ENCODE data around the gene NTHL1. TPM values are rescaled to one million over a fixed set of nuclear protein-coding genes. Genes with fewer than 3 reads are reported as not detected.

The NTHL1 gene
- total and polyA plus RNA-seq, 2 experiments from 2014 or later, result 84.6 to 87.9 TPM

DNA sequence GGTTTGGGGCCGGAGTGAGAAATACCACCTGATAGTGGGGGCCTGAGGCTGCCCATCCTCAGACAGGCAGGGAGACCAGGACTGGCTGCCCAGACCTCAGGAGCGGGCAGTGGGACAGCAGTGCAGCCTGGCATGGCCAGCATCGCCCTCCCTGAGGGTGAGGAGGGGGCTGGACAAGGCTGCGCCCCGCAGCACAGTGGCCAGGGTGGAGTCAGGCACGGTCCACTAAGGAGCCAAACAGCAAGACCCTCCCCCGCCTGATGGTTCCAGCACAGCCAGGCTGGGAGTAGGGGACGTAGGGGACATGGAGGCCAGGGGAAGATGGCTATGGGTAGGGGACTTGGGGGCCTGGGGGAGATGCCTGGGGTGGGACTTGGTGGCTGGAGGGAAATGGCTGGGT lies 41.3 kb downstream of the NTHL1 start:
- no peak overlapping the region for H2AFZ ChIP-seq
- no peak overlapping the region for H3K4me2 ChIP-seq
- H3K4me3 ChIP-seq, result no peak overlapping the region
- no peaks in the 10 kb centered on the region for H3K36me3 ChIP-seq (ENCODE audit: insufficient read depth)
- H3K27me3 Mint-ChIP-seq (ENCODE audit: insufficient read depth, low read depth, poor library complexity), result peaks cover 13% of the 10 kb centered on the region
- H3K4me1 Mint-ChIP-seq, result peaks cover 37% of the 10 kb centered on the region
- peaks cover 36% of the 10 kb centered on the region for H4K20me1 ChIP-seq (replicated peaks; ENCODE audit: insufficient read depth)
- H3K36me3 Mint-ChIP-seq (ENCODE audit: low read depth), result peaks cover 19% of the 10 kb centered on the region
- H3K4me1 ChIP-seq (ENCODE audit: insufficient read depth), result peaks cover 22% of the 10 kb centered on the region
- peaks cover 42% of the 10 kb centered on the region for H3K79me2 ChIP-seq (replicated peaks; ENCODE audit: insufficient read depth)
- peaks cover 31% of the 10 kb centered on the region; the same call in 1 of the 2 replicates for H3F3A ChIP-seq (replicated peaks; ENCODE audit: low read depth)
- TF ChIP-seq CREB1 (CRISPR knock-in tag; IDR thresholded peaks at IDR 0.05; ENCODE audit: low read depth) (no peak), EZH2 (IDR thresholded peaks at IDR 0.05; ENCODE audit: low read depth, unreplicated experiment) (no peak), ZNF331 (CRISPR knock-in tag; IDR thresholded peaks at IDR 0.05; ENCODE audit: low read depth) (no peak), STAT1 (IDR thresholded peaks at IDR 0.05; ENCODE audit: unreplicated experiment) (no peak), NANOG (IDR thresholded peaks at IDR 0.05; ENCODE audit: borderline replicate concordance) (no peak), POLR2AphosphoS5 (IDR thresholded peaks at IDR 0.05; ENCODE audit: low read depth) (no peak), JUNB (IDR thresholded peaks at IDR 0.05; ENCODE audit: unreplicated experiment) (no peak), EZH2phosphoT487 (IDR thresholded peaks at IDR 0.05; ENCODE audit: unreplicated experiment) (no peak), ZNF114 (CRISPR knock-in tag; IDR thresholded peaks at IDR 0.05) (no peak)
- TF ChIP-seq, protein P1, sequence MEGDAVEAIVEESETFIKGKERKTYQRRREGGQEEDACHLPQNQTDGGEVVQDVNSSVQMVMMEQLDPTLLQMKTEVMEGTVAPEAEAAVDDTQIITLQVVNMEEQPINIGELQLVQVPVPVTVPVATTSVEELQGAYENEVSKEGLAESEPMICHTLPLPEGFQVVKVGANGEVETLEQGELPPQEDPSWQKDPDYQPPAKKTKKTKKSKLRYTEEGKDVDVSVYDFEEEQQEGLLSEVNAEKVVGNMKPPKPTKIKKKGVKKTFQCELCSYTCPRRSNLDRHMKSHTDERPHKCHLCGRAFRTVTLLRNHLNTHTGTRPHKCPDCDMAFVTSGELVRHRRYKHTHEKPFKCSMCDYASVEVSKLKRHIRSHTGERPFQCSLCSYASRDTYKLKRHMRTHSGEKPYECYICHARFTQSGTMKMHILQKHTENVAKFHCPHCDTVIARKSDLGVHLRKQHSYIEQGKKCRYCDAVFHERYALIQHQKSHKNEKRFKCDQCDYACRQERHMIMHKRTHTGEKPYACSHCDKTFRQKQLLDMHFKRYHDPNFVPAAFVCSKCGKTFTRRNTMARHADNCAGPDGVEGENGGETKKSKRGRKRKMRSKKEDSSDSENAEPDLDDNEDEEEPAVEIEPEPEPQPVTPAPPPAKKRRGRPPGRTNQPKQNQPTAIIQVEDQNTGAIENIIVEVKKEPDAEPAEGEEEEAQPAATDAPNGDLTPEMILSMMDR (conservative IDR thresholded peaks at IDR 0.05; ENCODE audit: low read depth in 2 of 2), result no peak
- TF ChIP-seq, protein P2, sequence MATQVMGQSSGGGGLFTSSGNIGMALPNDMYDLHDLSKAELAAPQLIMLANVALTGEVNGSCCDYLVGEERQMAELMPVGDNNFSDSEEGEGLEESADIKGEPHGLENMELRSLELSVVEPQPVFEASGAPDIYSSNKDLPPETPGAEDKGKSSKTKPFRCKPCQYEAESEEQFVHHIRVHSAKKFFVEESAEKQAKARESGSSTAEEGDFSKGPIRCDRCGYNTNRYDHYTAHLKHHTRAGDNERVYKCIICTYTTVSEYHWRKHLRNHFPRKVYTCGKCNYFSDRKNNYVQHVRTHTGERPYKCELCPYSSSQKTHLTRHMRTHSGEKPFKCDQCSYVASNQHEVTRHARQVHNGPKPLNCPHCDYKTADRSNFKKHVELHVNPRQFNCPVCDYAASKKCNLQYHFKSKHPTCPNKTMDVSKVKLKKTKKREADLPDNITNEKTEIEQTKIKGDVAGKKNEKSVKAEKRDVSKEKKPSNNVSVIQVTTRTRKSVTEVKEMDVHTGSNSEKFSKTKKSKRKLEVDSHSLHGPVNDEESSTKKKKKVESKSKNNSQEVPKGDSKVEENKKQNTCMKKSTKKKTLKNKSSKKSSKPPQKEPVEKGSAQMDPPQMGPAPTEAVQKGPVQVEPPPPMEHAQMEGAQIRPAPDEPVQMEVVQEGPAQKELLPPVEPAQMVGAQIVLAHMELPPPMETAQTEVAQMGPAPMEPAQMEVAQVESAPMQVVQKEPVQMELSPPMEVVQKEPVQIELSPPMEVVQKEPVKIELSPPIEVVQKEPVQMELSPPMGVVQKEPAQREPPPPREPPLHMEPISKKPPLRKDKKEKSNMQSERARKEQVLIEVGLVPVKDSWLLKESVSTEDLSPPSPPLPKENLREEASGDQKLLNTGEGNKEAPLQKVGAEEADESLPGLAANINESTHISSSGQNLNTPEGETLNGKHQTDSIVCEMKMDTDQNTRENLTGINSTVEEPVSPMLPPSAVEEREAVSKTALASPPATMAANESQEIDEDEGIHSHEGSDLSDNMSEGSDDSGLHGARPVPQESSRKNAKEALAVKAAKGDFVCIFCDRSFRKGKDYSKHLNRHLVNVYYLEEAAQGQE (IDR thresholded peaks at IDR 0.05; ENCODE audit: unreplicated experiment), result no peak
- TF ChIP-seq, protein P3, sequence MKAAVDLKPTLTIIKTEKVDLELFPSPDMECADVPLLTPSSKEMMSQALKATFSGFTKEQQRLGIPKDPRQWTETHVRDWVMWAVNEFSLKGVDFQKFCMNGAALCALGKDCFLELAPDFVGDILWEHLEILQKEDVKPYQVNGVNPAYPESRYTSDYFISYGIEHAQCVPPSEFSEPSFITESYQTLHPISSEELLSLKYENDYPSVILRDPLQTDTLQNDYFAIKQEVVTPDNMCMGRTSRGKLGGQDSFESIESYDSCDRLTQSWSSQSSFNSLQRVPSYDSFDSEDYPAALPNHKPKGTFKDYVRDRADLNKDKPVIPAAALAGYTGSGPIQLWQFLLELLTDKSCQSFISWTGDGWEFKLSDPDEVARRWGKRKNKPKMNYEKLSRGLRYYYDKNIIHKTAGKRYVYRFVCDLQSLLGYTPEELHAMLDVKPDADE (IDR thresholded peaks at IDR 0.05), result no peak
- TF ChIP-seq, protein P4, sequence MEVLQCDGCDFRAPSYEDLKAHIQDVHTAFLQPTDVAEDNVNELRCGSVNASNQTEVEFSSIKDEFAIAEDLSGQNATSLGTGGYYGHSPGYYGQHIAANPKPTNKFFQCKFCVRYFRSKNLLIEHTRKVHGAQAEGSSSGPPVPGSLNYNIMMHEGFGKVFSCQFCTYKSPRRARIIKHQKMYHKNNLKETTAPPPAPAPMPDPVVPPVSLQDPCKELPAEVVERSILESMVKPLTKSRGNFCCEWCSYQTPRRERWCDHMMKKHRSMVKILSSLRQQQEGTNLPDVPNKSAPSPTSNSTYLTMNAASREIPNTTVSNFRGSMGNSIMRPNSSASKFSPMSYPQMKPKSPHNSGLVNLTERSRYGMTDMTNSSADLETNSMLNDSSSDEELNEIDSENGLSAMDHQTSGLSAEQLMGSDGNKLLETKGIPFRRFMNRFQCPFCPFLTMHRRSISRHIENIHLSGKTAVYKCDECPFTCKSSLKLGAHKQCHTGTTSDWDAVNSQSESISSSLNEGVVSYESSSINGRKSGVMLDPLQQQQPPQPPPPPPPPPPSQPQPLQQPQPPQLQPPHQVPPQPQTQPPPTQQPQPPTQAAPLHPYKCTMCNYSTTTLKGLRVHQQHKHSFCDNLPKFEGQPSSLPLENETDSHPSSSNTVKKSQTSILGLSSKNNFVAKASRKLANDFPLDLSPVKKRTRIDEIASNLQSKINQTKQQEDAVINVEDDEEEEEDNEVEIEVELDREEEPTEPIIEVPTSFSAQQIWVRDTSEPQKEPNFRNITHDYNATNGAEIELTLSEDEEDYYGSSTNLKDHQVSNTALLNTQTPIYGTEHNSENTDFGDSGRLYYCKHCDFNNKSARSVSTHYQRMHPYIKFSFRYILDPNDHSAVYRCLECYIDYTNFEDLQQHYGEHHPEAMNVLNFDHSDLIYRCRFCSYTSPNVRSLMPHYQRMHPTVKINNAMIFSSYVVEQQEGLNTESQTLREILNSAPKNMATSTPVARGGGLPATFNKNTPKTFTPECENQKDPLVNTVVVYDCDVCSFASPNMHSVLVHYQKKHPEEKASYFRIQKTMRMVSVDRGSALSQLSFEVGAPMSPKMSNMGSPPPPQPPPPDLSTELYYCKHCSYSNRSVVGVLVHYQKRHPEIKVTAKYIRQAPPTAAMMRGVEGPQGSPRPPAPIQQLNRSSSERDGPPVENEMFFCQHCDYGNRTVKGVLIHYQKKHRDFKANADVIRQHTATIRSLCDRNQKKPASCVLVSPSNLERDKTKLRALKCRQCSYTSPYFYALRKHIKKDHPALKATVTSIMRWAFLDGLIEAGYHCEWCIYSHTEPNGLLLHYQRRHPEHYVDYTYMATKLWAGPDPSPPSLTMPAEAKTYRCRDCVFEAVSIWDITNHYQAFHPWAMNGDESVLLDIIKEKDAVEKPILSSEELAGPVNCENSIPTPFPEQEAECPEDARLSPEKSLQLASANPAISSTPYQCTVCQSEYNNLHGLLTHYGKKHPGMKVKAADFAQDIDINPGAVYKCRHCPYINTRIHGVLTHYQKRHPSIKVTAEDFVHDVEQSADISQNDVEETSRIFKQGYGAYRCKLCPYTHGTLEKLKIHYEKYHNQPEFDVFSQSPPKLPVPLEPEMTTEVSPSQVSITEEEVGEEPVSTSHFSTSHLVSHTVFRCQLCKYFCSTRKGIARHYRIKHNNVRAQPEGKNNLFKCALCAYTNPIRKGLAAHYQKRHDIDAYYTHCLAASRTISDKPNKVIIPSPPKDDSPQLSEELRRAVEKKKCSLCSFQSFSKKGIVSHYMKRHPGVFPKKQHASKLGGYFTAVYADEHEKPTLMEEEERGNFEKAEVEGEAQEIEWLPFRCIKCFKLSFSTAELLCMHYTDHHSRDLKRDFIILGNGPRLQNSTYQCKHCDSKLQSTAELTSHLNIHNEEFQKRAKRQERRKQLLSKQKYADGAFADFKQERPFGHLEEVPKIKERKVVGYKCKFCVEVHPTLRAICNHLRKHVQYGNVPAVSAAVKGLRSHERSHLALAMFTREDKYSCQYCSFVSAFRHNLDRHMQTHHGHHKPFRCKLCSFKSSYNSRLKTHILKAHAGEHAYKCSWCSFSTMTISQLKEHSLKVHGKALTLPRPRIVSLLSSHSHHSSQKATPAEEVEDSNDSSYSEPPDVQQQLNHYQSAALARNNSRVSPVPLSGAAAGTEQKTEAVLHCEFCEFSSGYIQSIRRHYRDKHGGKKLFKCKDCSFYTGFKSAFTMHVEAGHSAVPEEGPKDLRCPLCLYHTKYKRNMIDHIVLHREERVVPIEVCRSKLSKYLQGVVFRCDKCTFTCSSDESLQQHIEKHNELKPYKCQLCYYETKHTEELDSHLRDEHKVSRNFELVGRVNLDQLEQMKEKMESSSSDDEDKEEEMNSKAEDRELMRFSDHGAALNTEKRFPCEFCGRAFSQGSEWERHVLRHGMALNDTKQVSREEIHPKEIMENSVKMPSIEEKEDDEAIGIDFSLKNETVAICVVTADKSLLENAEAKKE (CRISPR knock-in tag; IDR thresholded peaks at IDR 0.05), result no peak
- ATAC-seq (no peak), DNase-seq (ENCODE audit: low spot score) (no peak)
- peak overlapping the region; percentile 16; the same call in 1 of the 3 replicates for H3K4me3 Mint-ChIP-seq
- no peak overlapping the region for H3K27ac Mint-ChIP-seq
- H3K9me2 ChIP-seq (ENCODE audit: insufficient read depth), result no peaks in the 10 kb centered on the region
- H3K27me3 ChIP-seq (ENCODE audit: insufficient read depth), result no peaks in the 10 kb centered on the region
- H3K9me3 Mint-ChIP-seq, result no peaks in the 10 kb centered on the region
- no peak overlapping the region for H3K27ac ChIP-seq (ENCODE audit: low read depth)

Measured in GM23338 (cell line).